Left ventricle myocardium inferior (tissue), 1 donor: Measurements from ENCODE around the gene CRYBA1. TPM values are rescaled to one million over a fixed set of nuclear protein-coding genes. Genes with fewer than 3 reads are reported as not detected.

Experiments
- DNase-seq: peaks from one replicate; pipeline ENCODE4 v3.0.0-alpha.2; 2020
- H3K27ac ChIP-seq: fragments of 200-600 bp; replicated peaks from 2 replicates; pipeline ENCODE4 v1.8.0; 2021
- H3K27me3 ChIP-seq: fragments of 200-600 bp; 2 replicates; pipeline ENCODE4 v1.8.0; 2021; ENCODE audit warnings: low read depth
- H3K36me3 ChIP-seq: fragments of 200-600 bp; 2 replicates; pipeline ENCODE4 v1.8.0; 2021
- H3K4me1 ChIP-seq: fragments of 200-600 bp; 2 replicates; pipeline ENCODE4 v1.8.0; 2021
- H3K4me3 ChIP-seq: fragments of 200-600 bp; 2 replicates; pipeline ENCODE4 v1.8.0; 2021; ENCODE audit warnings: mild to moderate bottlenecking, moderate library complexity
- H3K9me3 ChIP-seq: fragments of 200-600 bp; replicated peaks from 2 replicates; pipeline ENCODE4 v1.8.0; 2021
- intact Hi-C: fragments of 100-400 bp; cut with micrococcal nuclease; formaldehyde crosslinking; loops from one replicate; pipeline ENCODE4 v1.11.0; 2022
- total RNA-seq: library from RNA; stranded (reverse); fragmentation: NEBNext Ultra II Directional; extraction: Animal tissue kit (Norgen Biotek cat#: 25700); gene quantifications from one replicate; pipeline ENCODE4 v1.2.1, GENCODE V29; 2021
- TF ChIP-seq, protein P1 (sequence below): fragments of 200-600 bp; IDR thresholded peaks from 2 replicates; pipeline ENCODE4 v1.8.0; 2021; ENCODE audit warnings: antibody characterized with exemption, mild to moderate bottlenecking, borderline replicate concordance
- donor health status: DM: no; HTN: yes; CAD: no; lungs with severe emphysema.

Gene CRYBA1
- total RNA-seq, 1 donor from 2014 or later: not detected

DNA sequence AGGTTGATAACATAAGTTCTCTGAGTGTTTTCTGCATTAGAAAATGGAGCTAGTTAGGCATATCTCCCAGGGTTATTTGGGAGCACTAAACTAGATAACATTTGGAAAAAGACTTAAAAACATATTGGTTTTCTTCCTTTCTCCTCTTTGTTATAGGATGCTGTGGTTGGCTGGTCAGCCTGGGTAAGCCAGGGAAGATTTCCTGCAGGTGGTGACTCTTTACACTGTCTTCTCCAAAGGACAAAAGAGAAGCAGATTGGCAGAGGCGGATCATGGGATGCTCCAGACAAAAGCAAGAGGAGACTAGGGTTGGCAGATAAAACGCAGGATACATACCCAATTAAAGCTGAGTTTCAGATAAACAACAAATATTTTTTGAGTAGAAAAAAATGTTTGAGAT, 6.2 kb upstream of the CRYBA1 start:
- no peak overlapping the region for H3K27ac ChIP-seq
- TF ChIP-seq, protein P1, sequence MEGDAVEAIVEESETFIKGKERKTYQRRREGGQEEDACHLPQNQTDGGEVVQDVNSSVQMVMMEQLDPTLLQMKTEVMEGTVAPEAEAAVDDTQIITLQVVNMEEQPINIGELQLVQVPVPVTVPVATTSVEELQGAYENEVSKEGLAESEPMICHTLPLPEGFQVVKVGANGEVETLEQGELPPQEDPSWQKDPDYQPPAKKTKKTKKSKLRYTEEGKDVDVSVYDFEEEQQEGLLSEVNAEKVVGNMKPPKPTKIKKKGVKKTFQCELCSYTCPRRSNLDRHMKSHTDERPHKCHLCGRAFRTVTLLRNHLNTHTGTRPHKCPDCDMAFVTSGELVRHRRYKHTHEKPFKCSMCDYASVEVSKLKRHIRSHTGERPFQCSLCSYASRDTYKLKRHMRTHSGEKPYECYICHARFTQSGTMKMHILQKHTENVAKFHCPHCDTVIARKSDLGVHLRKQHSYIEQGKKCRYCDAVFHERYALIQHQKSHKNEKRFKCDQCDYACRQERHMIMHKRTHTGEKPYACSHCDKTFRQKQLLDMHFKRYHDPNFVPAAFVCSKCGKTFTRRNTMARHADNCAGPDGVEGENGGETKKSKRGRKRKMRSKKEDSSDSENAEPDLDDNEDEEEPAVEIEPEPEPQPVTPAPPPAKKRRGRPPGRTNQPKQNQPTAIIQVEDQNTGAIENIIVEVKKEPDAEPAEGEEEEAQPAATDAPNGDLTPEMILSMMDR: no peak
- H3K9me3 ChIP-seq: no peaks in the 10 kb centered on the region
- H3K4me3 ChIP-seq: no peak overlapping the region
- H3K36me3 ChIP-seq: no peaks in the 10 kb centered on the region
- no peaks in the 10 kb centered on the region for H3K27me3 ChIP-seq
- intact Hi-C loops: no loop called here
- DNase-seq: no peak
- H3K4me1 ChIP-seq: no peaks in the 10 kb centered on the region

DNA sequence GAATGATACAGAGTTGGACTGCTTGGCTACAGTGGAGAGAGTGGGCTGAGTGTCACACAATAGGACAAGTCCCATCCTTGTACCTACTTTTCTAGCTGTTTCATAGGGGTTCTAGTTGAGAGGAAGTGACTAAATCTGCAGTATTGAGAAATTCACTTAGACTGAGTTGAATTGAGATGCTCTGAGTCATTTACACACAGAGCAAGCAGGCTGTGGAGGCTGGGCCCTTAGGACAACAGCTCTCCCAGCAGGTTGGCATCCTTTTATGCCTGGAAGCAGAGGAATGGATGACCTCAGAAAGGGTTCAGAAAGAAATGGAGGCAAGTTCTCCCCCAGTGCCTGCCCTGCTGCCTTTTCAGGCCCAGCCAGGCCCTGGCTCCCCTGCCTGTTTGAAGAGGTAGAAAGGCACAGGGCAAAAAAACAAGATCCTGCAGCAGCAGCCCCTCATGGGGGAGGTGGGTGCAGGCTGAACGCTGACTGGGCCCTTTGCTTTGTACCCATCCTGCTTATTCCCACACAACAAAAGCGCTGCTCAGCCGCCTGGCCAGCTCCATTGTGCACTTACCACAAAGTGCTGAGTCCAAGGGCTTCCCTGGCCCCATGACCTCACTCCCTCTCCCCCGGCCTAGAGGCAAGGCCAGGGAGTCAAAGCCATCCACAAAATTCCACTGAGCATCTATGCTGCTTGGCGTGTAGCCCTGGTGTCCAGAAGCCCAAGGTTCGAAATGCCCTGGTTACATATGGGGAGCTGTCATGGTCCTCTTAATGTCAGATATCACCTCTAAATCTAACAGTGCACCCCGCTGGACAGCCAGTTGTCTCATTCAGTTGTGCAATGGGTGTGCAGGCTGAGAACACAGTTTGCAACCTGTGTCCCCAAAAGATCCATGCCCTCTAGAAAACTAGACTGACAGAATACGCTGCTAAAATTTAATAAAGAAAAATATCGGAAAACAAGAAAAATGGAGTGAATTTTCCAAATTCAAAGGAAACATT, 5.4 kb upstream of the CRYBA1 start:
- Histone ChIP-seq H3K36me3 (no peaks in the 10 kb centered on the region), H3K27me3 (no peaks in the 10 kb centered on the region), H3K9me3 (no peaks in the 10 kb centered on the region), H3K4me1 (no peaks in the 10 kb centered on the region), H3K27ac (no peak overlapping the region), H3K4me3 (no peak overlapping the region)
- TF ChIP-seq, protein P1: no peak
- intact Hi-C loops: no loop called here
- DNase-seq: no peak

DNA sequence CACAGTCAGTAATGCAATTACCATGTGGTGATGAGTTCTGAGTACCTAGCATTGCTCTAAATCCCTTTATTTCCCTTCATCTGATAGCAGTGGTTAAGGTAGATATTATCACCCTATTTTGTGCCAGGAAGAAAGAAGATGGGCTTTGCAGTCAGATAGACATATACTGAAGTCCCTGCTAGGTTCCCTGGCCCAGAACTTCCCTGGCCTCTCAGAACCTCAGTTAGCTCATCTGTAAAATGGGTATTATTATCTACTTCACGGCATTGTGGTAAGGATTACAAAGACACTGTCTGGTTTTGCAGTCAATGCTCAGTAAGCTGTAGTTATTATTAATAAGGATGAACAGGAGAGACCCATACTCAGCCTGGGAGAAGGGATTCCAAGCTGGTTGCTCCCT, 4.6 kb upstream of the CRYBA1 start:
- H3K27me3 ChIP-seq: no peaks in the 10 kb centered on the region
- H3K4me1 ChIP-seq: no peaks in the 10 kb centered on the region
- no peak overlapping the region for H3K4me3 ChIP-seq
- H3K9me3 ChIP-seq: no peaks in the 10 kb centered on the region
- H3K27ac ChIP-seq: no peak overlapping the region
- no peak for DNase-seq
- intact Hi-C loops: no loop called here
- TF ChIP-seq, protein P1: no peak
- no peaks in the 10 kb centered on the region for H3K36me3 ChIP-seq

DNA sequence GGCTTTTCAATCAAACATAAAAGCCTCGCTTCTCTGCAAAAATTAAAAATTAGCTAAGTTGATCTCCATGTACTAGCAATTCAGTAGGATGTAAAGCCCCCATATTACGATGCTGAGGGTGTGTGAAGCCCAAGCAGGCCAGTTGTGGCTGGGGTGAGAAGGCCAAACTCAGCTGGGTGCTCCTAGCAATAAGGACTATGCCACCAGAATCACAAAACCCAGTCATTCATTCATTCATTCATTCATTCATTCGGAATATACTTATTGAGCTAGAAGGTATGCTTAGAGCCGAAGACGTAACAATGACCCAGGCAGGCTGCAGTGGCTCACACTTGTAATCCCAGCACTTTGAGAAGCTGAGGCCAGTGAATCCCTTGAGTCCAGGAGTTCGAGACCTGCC, 3.9 kb upstream of the CRYBA1 start:
- H3K9me3 ChIP-seq: no peaks in the 10 kb centered on the region
- H3K27me3 ChIP-seq: no peaks in the 10 kb centered on the region
- TF ChIP-seq, protein P1: no peak
- intact Hi-C loops: no loop called here
- no peaks in the 10 kb centered on the region for H3K4me1 ChIP-seq
- DNase-seq: no peak
- no peaks in the 10 kb centered on the region for H3K36me3 ChIP-seq
- no peak overlapping the region for H3K4me3 ChIP-seq
- H3K27ac ChIP-seq: no peak overlapping the region

DNA sequence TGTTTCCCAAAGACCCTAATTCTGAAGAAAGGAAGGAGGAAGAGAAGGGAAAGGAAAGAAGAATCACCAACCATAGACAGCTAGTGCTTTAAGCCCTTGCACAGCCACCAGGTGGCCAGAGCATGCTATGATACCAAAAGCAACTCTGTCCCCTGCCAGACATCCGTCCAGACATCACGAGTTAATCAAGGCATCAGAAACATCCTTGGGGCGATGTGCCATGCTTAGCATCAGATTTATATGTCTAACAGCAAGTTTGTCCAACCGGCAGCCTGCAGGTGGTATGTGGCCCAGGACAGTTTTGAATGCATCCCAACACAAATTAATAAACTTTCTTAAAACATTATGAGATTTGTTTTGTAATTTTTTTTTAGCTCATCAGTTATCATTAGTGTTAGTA, 2.9 kb upstream of the CRYBA1 start:
- Histone ChIP-seq H3K4me1 (no peaks in the 10 kb centered on the region), H3K9me3 (no peaks in the 10 kb centered on the region), H3K27me3 (no peaks in the 10 kb centered on the region), H3K27ac (no peak overlapping the region), H3K4me3 (no peak overlapping the region), H3K36me3 (no peaks in the 10 kb centered on the region)
- TF ChIP-seq, protein P1: peak; percentile 43
- intact Hi-C loops: no loop called here
- DNase-seq: no peak
